ENCODE measurements around the gene SLC34A1. TPM values are rescaled to one million over a fixed set of nuclear protein-coding genes. Genes with fewer than 3 reads are reported as not detected.
A peak's percentile ranks its signal among the peaks of the same experiment; 100 is the strongest.

SLC34A1 gene
- total and polyA plus RNA-seq, 2 of the 4 experiments (the other 2 are of a cell fraction), result not detected

DNA sequence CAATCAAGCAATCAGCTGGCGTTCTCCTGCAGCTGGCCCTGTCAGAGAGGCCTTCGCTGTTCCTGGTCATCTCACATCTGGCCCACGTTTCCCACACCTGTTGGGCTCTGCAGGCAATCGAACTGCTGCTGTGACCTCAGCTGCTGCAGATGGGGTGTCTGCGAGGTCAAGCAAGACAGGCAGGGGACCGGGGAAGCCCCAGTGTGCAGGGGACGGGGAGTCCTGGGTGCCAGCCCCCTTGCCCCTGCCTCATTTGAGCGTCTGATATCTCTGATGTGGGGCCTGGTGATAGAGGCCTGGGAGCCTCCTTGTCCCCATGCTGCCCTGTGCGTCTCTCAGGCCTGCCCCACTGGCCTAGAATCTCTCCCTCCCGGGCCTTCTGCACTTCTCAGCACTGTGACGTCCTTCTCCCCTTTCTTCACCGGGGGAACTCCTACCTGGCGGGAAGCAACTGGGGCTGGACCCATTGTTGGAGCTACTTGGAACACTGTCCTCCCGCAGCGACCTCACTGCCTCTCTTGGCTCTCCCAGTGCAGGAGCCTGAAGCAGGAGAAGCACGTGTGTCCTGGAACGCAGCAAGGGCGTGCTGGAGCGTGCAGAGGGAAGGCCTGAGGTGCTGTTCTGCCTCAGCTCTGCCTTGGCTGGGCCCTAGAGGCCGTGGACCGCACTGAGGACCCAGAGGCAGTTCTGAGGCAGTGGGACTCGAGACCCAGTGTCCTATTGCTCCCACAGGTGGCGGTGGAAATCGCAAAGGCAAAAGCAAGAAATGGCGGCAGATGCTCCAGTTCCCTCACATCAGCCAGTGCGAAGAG is 46.1 kb downstream of the SLC34A1 start:
- Histone ChIP-seq H2AK9ac (replicated peaks; ENCODE audit: low read depth, low read length, poor library complexity) (peak overlapping the region; percentile 49), H2AFZ (replicated peaks; ENCODE audit: low read length, poor library complexity) (no peak overlapping the region), H3K14ac (replicated peaks; ENCODE audit: low read depth, low read length) (no peak overlapping the region), H3K27me3 (ENCODE audit: control insufficient read depth, insufficient read depth, low read length) (no peaks in the 10 kb centered on the region), H3K27ac (ENCODE audit: insufficient read depth, low read length) (no peak overlapping the region), H3K9me1 (ENCODE audit: insufficient read depth, low read length) (peaks cover 9% of the 10 kb centered on the region), H3K4me1 (ENCODE audit: control insufficient read depth, insufficient read depth, low read length) (peaks cover 13% of the 10 kb centered on the region), H3K56ac (ENCODE audit: extremely low read depth, insufficient read depth, low read length) (no peak overlapping the region), H4K91ac (ENCODE audit: insufficient read depth, low read depth, low read length) (no peak overlapping the region), H2BK15ac (ENCODE audit: low read depth, low read length) (no peak overlapping the region), H3K4ac (ENCODE audit: low read depth, low read length) (no peak overlapping the region), H3K18ac (ENCODE audit: low read depth, low read length) (no peak overlapping the region), H3K4me3 (ENCODE audit: insufficient read depth, low read depth, low read length) (no peak overlapping the region), H2BK5ac (ENCODE audit: low read depth, low read length, poor library complexity, severe bottlenecking) (no peak overlapping the region), H3K79me1 (ENCODE audit: low read depth in 1 of 2, low read length in 2 of 2) (peaks cover 13 to 48% of the 10 kb centered on the region in 2 experiments), H2BK20ac (ENCODE audit: low read depth, low read length) (no peak overlapping the region), H3K23ac (ENCODE audit: low read depth, low read length) (no peak overlapping the region), H3K9ac (ENCODE audit: low read depth, low read length) (no peak overlapping the region), H4K5ac (ENCODE audit: low read depth, low read length) (no peak overlapping the region), H4K8ac (ENCODE audit: low read depth in 2 of 2, low read length in 2 of 2) (no peak overlapping the region), H3K9me3 (ENCODE audit: control insufficient read depth, insufficient read depth, low read length) (no peaks in the 10 kb centered on the region), H2BK120ac (ENCODE audit: low read depth, low read length) (no peak overlapping the region), H4K20me1 (ENCODE audit: insufficient read depth, low read length) (peaks cover 29% of the 10 kb centered on the region), H3K36me3 (ENCODE audit: control insufficient read depth, insufficient read depth, low read length) (peaks cover 31% of the 10 kb centered on the region), H3K4me2 (ENCODE audit: low read depth, low read length) (no peak overlapping the region), H2AK5ac (ENCODE audit: low read depth, low read length) (no peak overlapping the region)
- ATAC-seq (ENCODE audit: low read depth) (no peak), DNase-seq (no peak)
- in situ Hi-C loops (cut with MboI; ENCODE audit: low sequenced_read_pairs), result no loop called here
- ChIA-PET POLR2A (ENCODE audit: unreplicated experiment) (no interaction called here), CTCF (interaction anchor here (0.8 kb wide), 1 partner anchor 15 kb away, joined by 3 read pairs; no protein-coding TSS in a partner anchor)
- intact Hi-C loops (cut with micrococcal nuclease), result no loop called here
- 91% methylated on average over 16 of the region's 26 CpGs; no CpG with 5 or more reads in 1 of the 2 experiments for WGBS, 2 experiments (ENCODE audit: extremely low coverage in 2 of 2, insufficient read length in 1 of 2)
- dilution Hi-C loops (cut with HindIII; ENCODE audit: low sequenced_read_pairs, unreplicated experiment), result no loop called here
- no TSS peak for BruUV-seq (replicated peaks)
- no peak for TF ChIP-seq NFE2L2 (IDR thresholded peaks at IDR 0.05; ENCODE audit: low read depth, low read length)
- no peak for TF ChIP-seq CHD1 (IDR thresholded peaks at IDR 0.05; ENCODE audit: low read depth, low read length)
- TF ChIP-seq, protein P1, sequence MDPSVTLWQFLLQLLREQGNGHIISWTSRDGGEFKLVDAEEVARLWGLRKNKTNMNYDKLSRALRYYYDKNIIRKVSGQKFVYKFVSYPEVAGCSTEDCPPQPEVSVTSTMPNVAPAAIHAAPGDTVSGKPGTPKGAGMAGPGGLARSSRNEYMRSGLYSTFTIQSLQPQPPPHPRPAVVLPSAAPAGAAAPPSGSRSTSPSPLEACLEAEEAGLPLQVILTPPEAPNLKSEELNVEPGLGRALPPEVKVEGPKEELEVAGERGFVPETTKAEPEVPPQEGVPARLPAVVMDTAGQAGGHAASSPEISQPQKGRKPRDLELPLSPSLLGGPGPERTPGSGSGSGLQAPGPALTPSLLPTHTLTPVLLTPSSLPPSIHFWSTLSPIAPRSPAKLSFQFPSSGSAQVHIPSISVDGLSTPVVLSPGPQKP (IDR thresholded peaks at IDR 0.05; ENCODE audit: borderline replicate concordance, low read depth, low read length), result no peak
- no peak for TF ChIP-seq POLR2A (IDR thresholded peaks at IDR 0.05; ENCODE audit: low read depth, low read length)
- no peak for TF ChIP-seq CEBPB (IDR thresholded peaks at IDR 0.05; ENCODE audit: low read depth, low read length)
- no peak for TF ChIP-seq RCOR1 (IDR thresholded peaks at IDR 0.05; ENCODE audit: insufficient replicate concordance, low read length)
- TF ChIP-seq SMC3 (IDR thresholded peaks at IDR 0.05; ENCODE audit: low read depth, low read length), result no peak
- no peak for TF ChIP-seq RAD21 (IDR thresholded peaks at IDR 0.05; ENCODE audit: low read length)
- TF ChIP-seq, protein P2, sequence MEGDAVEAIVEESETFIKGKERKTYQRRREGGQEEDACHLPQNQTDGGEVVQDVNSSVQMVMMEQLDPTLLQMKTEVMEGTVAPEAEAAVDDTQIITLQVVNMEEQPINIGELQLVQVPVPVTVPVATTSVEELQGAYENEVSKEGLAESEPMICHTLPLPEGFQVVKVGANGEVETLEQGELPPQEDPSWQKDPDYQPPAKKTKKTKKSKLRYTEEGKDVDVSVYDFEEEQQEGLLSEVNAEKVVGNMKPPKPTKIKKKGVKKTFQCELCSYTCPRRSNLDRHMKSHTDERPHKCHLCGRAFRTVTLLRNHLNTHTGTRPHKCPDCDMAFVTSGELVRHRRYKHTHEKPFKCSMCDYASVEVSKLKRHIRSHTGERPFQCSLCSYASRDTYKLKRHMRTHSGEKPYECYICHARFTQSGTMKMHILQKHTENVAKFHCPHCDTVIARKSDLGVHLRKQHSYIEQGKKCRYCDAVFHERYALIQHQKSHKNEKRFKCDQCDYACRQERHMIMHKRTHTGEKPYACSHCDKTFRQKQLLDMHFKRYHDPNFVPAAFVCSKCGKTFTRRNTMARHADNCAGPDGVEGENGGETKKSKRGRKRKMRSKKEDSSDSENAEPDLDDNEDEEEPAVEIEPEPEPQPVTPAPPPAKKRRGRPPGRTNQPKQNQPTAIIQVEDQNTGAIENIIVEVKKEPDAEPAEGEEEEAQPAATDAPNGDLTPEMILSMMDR (conservative IDR thresholded peaks at IDR 0.05; ENCODE audit: low read depth, low read length), result no peak
- TF ChIP-seq MXI1 (IDR thresholded peaks at IDR 0.05; ENCODE audit: borderline replicate concordance, low read depth, low read length), result no peak
- no peak for TF ChIP-seq RFX5 (IDR thresholded peaks at IDR 0.05; ENCODE audit: low read depth, low read length)
- TF ChIP-seq, protein P3, sequence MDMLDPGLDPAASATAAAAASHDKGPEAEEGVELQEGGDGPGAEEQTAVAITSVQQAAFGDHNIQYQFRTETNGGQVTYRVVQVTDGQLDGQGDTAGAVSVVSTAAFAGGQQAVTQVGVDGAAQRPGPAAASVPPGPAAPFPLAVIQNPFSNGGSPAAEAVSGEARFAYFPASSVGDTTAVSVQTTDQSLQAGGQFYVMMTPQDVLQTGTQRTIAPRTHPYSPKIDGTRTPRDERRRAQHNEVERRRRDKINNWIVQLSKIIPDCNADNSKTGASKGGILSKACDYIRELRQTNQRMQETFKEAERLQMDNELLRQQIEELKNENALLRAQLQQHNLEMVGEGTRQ (IDR thresholded peaks at IDR 0.05; ENCODE audit: low read depth, low read length), result no peak
- TF ChIP-seq MAZ (IDR thresholded peaks at IDR 0.05; ENCODE audit: borderline replicate concordance, low read depth, low read length), result no peak
- no peak for TF ChIP-seq BHLHE40 (IDR thresholded peaks at IDR 0.05; ENCODE audit: low read depth, low read length)
- no peak for TF ChIP-seq MAFK (IDR thresholded peaks at IDR 0.05; ENCODE audit: low read depth, low read length)

Data from IMR-90 (cell line).